HG02759 (cell line): ENCODE results near the gene ARHGEF2.

ENCODE experiments used
- ATAC-seq: cut with Tn5 transposase; IDR thresholded peaks from one replicate; pipeline ENCODE4 v1.9.1; 2021; ENCODE audit warnings: mild to moderate bottlenecking, moderate library complexity; ENCODE audit not compliant: unreplicated experiment

The ARHGEF2 gene

DNA sequence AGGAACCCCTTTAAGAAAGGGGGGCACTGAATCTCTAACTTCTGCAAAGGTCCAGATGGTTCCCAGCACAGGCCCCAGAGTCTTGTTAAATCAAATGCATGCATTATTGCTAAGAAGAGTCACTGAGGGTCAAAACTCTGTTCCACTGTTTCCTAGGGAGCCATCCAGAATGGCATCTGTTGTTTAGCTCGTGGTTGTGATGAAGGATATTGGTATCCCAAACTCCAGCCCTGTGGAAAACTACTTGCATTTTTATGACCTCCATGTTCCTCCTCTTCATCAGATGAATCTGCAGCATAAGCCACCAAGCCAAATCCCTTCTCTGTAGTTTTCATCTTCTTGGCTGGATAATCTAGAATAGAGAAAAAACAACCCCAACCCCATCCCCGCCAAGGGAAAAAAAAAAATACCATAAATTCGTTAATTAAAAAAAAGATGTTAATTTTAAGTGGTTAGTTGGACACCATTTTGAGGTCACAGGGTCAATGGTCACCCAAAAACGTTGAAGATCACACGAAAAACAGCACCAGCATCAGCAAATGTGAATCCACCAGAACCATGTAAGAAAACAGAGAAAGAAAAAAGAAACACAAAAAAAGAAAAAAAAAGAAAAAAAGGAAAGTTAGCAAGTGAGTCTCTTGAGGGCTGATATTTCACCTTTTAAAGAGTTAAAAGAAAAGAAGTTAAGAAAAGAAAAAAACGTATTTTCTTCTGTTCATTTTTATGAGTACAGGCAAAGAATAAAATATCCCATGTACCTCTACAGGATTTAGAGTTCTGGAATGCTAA is 64.2 kb downstream of the ARHGEF2 start:
- ATAC-seq, result no peak

DNA sequence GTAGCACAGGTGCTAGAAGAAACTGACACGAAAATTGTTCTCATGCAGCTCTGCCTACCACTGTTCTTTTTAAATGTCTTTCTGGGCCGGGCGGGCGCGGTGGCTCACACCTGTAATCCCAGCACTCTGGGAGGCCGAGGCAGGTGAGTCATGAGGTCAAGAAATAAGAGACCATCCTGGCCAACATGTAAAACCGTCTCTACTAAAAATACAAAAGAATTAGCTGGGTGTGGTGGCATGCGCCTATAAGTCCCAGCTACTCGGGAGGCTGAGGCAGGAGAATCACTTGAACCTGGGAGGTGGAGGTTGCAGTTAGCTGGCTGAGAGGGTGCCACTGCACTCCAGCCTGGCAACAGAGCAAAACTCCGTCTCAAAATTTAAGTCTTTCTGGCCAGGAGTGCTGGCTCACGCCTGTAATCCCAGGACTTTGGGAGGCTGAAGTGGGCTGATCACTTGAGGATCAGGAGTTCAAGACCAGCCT is 66.3 kb downstream of the ARHGEF2 start:
- ATAC-seq, result no peak

DNA sequence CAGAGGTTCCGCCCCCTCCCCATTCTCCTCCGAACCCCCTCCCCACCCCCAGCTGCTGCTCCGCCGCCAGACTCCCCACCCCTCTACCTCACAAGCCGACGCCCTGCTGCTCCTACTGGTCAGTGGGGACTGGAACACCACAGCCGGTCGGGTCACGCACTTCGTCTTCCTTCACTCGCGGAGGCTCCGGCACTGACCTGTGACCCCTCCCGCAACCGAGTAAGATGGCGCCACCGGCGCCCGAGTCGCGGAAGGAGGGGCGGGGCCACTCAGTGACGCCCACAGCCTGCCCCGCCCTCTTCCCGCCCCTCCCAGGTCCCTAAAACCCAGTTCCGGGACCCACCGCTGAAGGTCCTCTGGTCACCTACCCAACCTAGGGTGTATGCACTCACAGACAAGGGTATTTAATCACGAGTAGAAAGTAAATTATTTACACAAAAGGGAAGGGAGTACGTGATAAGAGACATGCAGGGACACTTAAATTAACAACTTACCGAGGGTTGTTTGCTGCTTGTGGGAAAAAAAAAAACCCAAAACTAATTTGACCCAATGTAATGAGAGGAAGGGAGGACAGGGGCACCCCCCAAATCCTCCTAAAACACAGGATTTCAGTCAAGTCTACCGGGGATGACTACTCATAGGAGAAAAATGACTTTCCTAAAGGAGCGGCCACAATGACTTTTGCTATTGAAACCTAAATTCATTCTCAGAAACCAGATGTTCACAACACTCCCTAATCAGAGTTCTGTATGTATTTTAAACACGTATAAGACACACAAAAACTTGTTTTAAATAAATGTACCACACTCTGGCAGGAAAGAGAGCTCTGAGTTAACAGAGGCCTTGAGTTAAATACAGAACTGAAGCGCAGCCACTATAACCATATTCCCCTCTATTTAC is 66.9 kb downstream of the ARHGEF2 start, which contains the start of gene RIT1:
Gene RIT1 (minus strand): TSS at position 194 of the 900 bp plus-strand sequence. CDS start 588 bp downstream, outside the sequence.
- ATAC-seq, result peak; percentile 88

DNA sequence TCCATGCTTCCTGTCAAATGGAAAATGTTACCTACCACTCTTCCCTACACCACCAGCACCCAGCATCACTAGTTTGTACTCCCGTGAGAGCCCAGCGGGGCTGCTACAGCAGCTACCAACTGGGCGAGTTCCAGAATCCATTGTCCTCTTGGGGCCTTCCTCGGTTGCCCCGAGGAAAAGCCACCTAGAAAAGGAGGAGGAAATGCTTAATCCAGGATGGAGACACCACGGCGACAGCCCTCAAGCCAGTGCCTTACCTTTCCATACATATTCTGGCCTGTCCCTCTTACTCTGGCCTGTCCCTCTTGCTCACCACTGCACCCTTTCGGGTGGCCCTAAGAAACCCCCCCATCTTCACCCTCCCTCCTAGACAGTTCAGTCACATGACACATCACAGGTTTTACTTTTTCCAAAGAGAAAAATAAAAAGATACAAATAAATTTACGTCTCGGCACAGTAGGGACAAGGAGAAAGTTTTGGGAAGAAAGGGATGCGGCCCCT is 67.7 kb downstream of the ARHGEF2 start:
- ATAC-seq, result no peak

DNA sequence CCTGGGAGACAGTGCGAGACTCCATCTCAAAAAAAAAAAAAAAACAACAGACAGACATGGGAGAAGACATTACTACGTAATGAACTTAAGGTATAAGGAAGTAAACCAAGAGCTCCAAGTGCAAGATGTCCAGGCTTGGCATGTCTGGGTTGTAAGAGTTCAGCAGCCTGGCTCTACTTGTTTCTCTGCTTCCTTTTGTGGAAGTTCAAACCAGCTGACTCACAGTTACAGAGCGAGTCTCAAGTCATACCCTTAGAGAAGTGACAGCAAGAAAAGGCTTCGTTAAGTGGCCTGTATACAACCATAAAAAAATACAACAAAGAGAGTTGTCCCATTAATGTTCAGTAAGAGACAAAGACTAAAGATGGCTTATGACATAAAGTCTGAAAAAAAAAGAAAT is 68.5 kb downstream of the ARHGEF2 start:
- no peak for ATAC-seq

DNA sequence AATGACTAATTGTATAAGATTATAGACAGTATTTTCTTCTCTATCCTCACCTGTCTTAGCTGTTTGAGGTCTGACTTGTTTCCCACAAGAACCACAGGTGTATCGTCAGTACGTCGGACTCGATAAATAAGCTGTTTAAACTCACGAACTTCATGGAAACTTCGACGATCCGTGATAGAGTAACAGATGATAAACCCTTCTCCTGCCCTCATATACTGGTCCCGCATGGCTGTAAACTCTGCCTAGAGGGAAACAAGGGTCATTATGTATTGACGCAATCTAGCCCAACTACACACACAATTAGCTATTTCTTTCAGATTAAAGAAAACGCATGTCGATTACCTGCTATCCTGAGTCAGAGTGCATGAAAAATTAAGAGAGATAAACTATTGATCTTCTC is 74.1 kb downstream of the ARHGEF2 start:
- no peak for ATAC-seq

DNA sequence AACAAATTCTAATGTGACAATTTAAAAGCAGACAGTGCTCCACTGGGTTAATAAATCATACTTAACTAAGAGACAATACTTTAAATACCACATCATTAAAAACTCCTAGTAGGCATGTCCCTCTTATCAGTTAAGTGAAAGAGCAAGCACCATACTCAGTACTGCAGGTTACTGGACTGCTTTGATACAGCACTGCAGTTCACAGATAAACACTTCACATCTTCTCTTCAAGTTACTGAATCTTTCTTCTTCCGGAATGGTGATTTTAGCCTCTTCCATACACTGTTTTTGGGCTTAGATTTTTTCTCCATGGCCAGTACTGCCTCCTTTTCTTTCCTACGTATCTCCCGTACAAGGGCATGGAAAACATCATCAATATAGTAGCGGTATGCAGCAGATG is 78.2 kb downstream of the ARHGEF2 start:
- ATAC-seq, result no peak

DNA sequence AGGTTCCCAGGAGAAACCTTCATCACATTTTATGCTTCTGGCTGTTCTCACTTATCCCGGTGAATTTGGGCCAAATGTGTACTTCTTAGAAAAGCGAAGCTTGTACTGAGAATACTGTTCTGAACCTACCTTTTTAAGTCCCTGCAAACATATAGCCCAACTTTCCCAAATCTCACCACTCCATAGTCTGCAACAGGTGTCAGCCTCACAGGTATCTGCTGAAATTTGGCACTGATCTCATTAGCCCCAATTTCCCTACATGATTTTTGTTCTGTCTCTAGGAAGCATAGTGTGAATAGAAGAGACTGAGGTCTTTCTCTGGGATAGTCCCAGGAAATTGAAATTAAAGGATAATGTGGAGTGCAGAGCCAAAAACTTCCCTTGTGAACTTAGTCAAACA is 78.7 kb downstream of the ARHGEF2 start:
- ATAC-seq, result no peak

DNA sequence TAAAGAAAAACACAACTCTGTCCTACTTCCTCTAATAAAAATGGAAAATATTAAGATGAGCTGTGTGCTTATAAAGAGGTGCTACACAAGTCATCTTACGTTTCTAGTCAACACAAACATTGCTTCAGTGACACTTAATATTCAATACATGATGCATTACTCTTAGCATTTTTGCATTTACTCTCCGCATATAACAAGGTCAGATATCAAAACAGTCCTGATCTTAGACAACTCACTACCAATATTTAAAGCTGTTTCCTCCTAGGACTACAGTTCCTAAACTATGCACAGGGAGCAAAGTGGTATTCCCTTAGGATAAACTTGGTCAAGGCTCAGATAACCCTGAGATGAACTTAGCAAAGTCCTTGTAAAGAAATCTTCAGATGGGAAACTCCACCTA is 79.5 kb downstream of the ARHGEF2 start:
- no peak for ATAC-seq

DNA sequence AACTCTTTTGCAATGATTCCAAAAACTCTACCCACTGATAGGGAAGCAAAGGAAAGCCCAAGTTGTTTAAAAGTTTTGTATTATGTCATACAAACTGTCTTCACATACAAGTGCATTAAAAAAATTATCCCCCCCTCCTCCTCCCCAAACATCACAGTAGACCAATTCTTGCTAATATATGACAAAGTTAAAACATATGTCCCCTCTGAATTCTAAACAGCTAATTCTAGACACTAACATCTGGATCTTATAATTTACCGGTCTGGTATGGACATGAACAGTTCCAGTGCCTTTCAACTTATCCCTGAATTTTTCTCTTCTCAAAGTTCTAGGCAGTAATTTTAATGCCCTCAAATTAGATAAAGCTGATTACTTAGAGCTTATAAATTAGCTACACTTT is 80.6 kb downstream of the ARHGEF2 start:
- no peak for ATAC-seq
